Osteoblast (primary cell): ENCODE data around the gene ARMCX2. TPM values are rescaled to one million over a fixed set of nuclear protein-coding genes. Genes with fewer than 3 reads are reported as not detected.

ENCODE experiments used
- DNase-seq: peaks from one replicate; pipeline ENCODE4 v3.0.0; 2011; ENCODE audit warnings: low spot score, mixed read lengths; ENCODE audit not compliant: insufficient read length; ENCODE audit errors: missing footprints
- H2AFZ ChIP-seq: 2 replicates; pipeline ENCODE4 v1.6.0; 2011; ENCODE audit warnings: mild to moderate bottlenecking, low read length
- H3K27ac ChIP-seq: 2 replicates; pipeline ENCODE4 v1.5.1; 2011; ENCODE audit warnings: mild to moderate bottlenecking, low read depth, low read length, moderate library complexity
- H3K27me3 ChIP-seq: 2 replicates; pipeline ENCODE4 v1.6.0; 2012; ENCODE audit warnings: mild to moderate bottlenecking, control low read depth, inconsistent platforms, low read length, moderate library complexity; ENCODE audit not compliant: insufficient read depth
- H3K36me3 ChIP-seq: 2 replicates; pipeline ENCODE4 v1.5.1; 2011; ENCODE audit warnings: mild to moderate bottlenecking, low read length, control low read depth, moderate library complexity; ENCODE audit not compliant: insufficient read depth
- H3K4me1 ChIP-seq: 2 replicates; pipeline ENCODE4 v1.5.1; 2011; ENCODE audit warnings: mild to moderate bottlenecking, low read length, control low read depth, moderate library complexity; ENCODE audit not compliant: insufficient read depth
- H3K4me2 ChIP-seq: 2 replicates; pipeline ENCODE4 v1.6.0; 2011; ENCODE audit warnings: mild to moderate bottlenecking, low read length; ENCODE audit not compliant: insufficient read depth
- H3K4me3 ChIP-seq: fragments of 200-600 bp; sonication (generic); 3 replicates; pipeline ENCODE4 v1.5.1; 2012; ENCODE audit warnings: mild to moderate bottlenecking, low read length, inconsistent platforms; ENCODE audit not compliant: insufficient read depth
- H3K79me2 ChIP-seq: 2 replicates; pipeline ENCODE4 v1.6.0; 2012; ENCODE audit warnings: mild to moderate bottlenecking, low read length, control low read depth, inconsistent platforms; ENCODE audit not compliant: insufficient read depth
- H3K9me3 ChIP-seq: 2 replicates; pipeline ENCODE4 v1.5.1; 2011; ENCODE audit warnings: low read depth, low read length, control low read depth
- H4K20me1 ChIP-seq: 2 replicates; pipeline ENCODE4 v1.6.0; 2012; ENCODE audit warnings: mild to moderate bottlenecking, low read length, control low read depth; ENCODE audit not compliant: insufficient read depth
- CTCF ChIP-seq: IDR thresholded peaks from 2 replicates; pipeline ENCODE4 v1.5.1; 2011; ENCODE audit warnings: mild to moderate bottlenecking, low read depth, low read length, moderate library complexity; ENCODE audit errors: extremely low read depth
- total RNA-seq: library from RNA; depleted of rRNA; stranded (reverse); fragments of >200 nt; gene quantifications from 2 replicates; pipeline ENCODE4 v1.2.3, GENCODE V29; 2012

The ARMCX2 gene
- total RNA-seq, 1 donor: 87.2 TPM

GRCh38 chrX:101677028-101677427, 17.4 kb upstream of the ARMCX2 start:
- H4K20me1 ChIP-seq: no peaks in the 10 kb centered on the region
- no peaks in the 10 kb centered on the region for H3K9me3 ChIP-seq
- no peaks in the 10 kb centered on the region for H3K4me1 ChIP-seq
- H3K27me3 ChIP-seq: peaks cover 4% of the 10 kb centered on the region
- no peak for DNase-seq
- H3K4me2 ChIP-seq: no peak overlapping the region
- H3K79me2 ChIP-seq: no peaks in the 10 kb centered on the region
- no peaks in the 10 kb centered on the region for H3K36me3 ChIP-seq
- no peak overlapping the region for H3K4me3 ChIP-seq
- no peak overlapping the region for H3K27ac ChIP-seq
- TF ChIP-seq CTCF: no peak
- H2AFZ ChIP-seq: no peak overlapping the region

GRCh38 chrX:101676571-101676970, 16.9 kb upstream of the ARMCX2 start:
- Histone ChIP-seq H3K4me2 (no peak overlapping the region), H2AFZ (no peak overlapping the region), H3K27ac (no peak overlapping the region), H3K36me3 (no peaks in the 10 kb centered on the region), H3K4me3 (no peak overlapping the region), H3K9me3 (no peaks in the 10 kb centered on the region), H4K20me1 (no peaks in the 10 kb centered on the region), H3K79me2 (no peaks in the 10 kb centered on the region), H3K27me3 (peaks cover 4% of the 10 kb centered on the region), H3K4me1 (no peaks in the 10 kb centered on the region)
- DNase-seq: no peak
- TF ChIP-seq CTCF: no peak

DNA sequence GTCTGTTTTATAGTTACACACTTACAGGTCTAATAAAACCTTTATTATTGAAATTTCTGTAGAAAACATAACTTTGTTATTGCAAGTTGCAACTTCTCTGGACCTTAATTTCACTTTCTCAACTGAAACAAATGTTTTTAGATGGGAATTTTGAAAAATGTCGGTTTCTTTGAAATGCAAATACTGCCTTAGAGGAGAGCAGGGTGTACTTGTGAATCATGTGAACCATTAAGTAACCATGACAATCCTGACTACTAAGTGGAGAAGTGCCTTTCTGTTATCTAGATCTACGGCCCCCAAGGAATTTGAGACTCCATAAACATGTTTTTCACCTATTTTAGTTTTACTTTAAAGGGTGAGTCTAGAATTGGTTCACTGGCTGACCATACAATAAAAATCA, 8.5 kb upstream of the ARMCX2 start:
- Histone ChIP-seq H3K27ac (no peak overlapping the region), H3K4me1 (no peaks in the 10 kb centered on the region), H3K4me2 (no peak overlapping the region), H2AFZ (no peak overlapping the region), H3K9me3 (no peaks in the 10 kb centered on the region), H3K36me3 (no peaks in the 10 kb centered on the region), H4K20me1 (no peaks in the 10 kb centered on the region), H3K4me3 (no peak overlapping the region), H3K79me2 (no peaks in the 10 kb centered on the region), H3K27me3 (peaks cover 14% of the 10 kb centered on the region)
- TF ChIP-seq CTCF: no peak
- peak; percentile 49 for DNase-seq

GRCh38 chrX:101658661-101659491, 774 bp downstream of the ARMCX2 start:
- no peaks in the 10 kb centered on the region for H3K9me3 ChIP-seq
- peaks cover 12% of the 10 kb centered on the region for H3K36me3 ChIP-seq
- no peak overlapping the region for H2AFZ ChIP-seq
- TF ChIP-seq CTCF: no peak
- peaks cover 6% of the 10 kb centered on the region for H3K27me3 ChIP-seq
- H3K27ac ChIP-seq: peak overlapping the region; percentile 38
- peaks cover 15% of the 10 kb centered on the region for H3K79me2 ChIP-seq
- no peaks in the 10 kb centered on the region for H3K4me1 ChIP-seq
- H3K4me3 ChIP-seq: peak overlapping the region; percentile 82
- peak overlapping the region; percentile 71 for H3K4me2 ChIP-seq
- peak; percentile 92 for DNase-seq
- peaks cover 25% of the 10 kb centered on the region for H4K20me1 ChIP-seq
